NK-92 treated with Interleukin-12 subunit alpha and Interleukin-12 subunit beta, amount 100 ng/mL, for 24 hours (cell line): Measurements from ENCODE around the gene PROS1.

Experiments used
- DNase-seq: peaks from one replicate; lab custom pipeline; 2025; lab: John Stamatoyannopoulos, UW

PROS1 gene

GRCh38 chr3:93973131-93974126, at the start of gene PROS1:
Gene PROS1, minus strand, starts transcription at chr3:93973896. Its CDS starts 147 bp downstream, at chr3:93973749.
- no peak for DNase-seq

GRCh38 chr3:94020293-94020692, 46.6 kb upstream of the PROS1 start:
- DNase-seq: no peak

GRCh38 chr3:94019659-94020058, 46.0 kb upstream of the PROS1 start:
- no peak for DNase-seq

GRCh38 chr3:94015025-94015424, 41.3 kb upstream of the PROS1 start:
- DNase-seq: no peak

GRCh38 chr3:94012185-94012584, 38.5 kb upstream of the PROS1 start:
- no peak for DNase-seq

- DNase-seq: no peak
Observed at GRCh38 chr3:94011233-94011711, 37.6 kb upstream of the PROS1 start.

GRCh38 chr3:94009608-94010007, 35.9 kb upstream of the PROS1 start:
- no peak for DNase-seq

GRCh38 chr3:94008253-94008652, 34.6 kb upstream of the PROS1 start:
- no peak for DNase-seq

- no peak for DNase-seq
Observed at GRCh38 chr3:94004301-94004910, 30.7 kb upstream of the PROS1 start.

- no peak for DNase-seq
Observed at GRCh38 chr3:94001827-94002495, 28.3 kb upstream of the PROS1 start.

GRCh38 chr3:94001191-94001590, 27.5 kb upstream of the PROS1 start:
- no peak for DNase-seq

GRCh38 chr3:93994056-93994455, 20.4 kb upstream of the PROS1 start:
- DNase-seq: no peak

GRCh38 chr3:93992207-93992606, 18.5 kb upstream of the PROS1 start:
- no peak for DNase-seq

GRCh38 chr3:93991631-93992030, 17.9 kb upstream of the PROS1 start:
- DNase-seq: no peak

GRCh38 chr3:93989241-93989640, 15.5 kb upstream of the PROS1 start:
- DNase-seq: no peak

GRCh38 chr3:93988764-93989163, 15.1 kb upstream of the PROS1 start:
- DNase-seq: no peak

- DNase-seq: no peak
Observed at GRCh38 chr3:93988283-93988682, 14.6 kb upstream of the PROS1 start.

GRCh38 chr3:93984618-93985017, 10.9 kb upstream of the PROS1 start:
- no peak for DNase-seq

- DNase-seq: no peak
Observed at GRCh38 chr3:93983408-93983807, 9.7 kb upstream of the PROS1 start.

- no peak for DNase-seq
Observed at GRCh38 chr3:93981649-93982048, 8.0 kb upstream of the PROS1 start.

- DNase-seq: peak; percentile 93
Observed at GRCh38 chr3:93979850-93980676, 6.4 kb upstream of the PROS1 start, which contains the start of gene ARL13B. Gene ARL13B, plus strand, starts transcription at chr3:93980155. Its CDS starts 269 bp downstream, at chr3:93980424.

- DNase-seq: no peak
Observed at GRCh38 chr3:93969997-93970396, 3.7 kb downstream of the PROS1 start.
